Measurements from ENCODE around the gene ADGRV1. TPM values are rescaled to one million over a fixed set of nuclear protein-coding genes. Genes with fewer than 3 reads are reported as not detected.

ADGRV1 gene
- polyA plus RNA-seq, 1 of the 3 experiments (the other 2 are of a cell fraction): 0.23 TPM

GRCh38 chr5:90612919-90613318 lies 54.3 kb downstream of the ADGRV1 start:
- H3K36me3 ChIP-seq (replicated peaks in 1 of 2; ENCODE audit: control insufficient read depth in 1 of 2, insufficient read depth in 2 of 2, low read length in 1 of 2): no peaks in the 10 kb centered on the region
- H3K79me2 ChIP-seq (ENCODE audit: insufficient read depth): no peaks in the 10 kb centered on the region
- no peak overlapping the region for H3K9ac ChIP-seq
- H3F3A ChIP-seq (replicated peaks; ENCODE audit: insufficient read depth): no peaks in the 10 kb centered on the region
- H3K27me3 ChIP-seq (ENCODE audit: insufficient read depth): no peaks in the 10 kb centered on the region
- TF ChIP-seq JUND (IDR thresholded peaks at IDR 0.05) (no peak), RXRA (IDR thresholded peaks at IDR 0.05; ENCODE audit: borderline replicate concordance, low read depth) (no peak), POLR2AphosphoS5 (IDR thresholded peaks at IDR 0.05; ENCODE audit: low read depth, low read length) (no peak), MAX (IDR thresholded peaks at IDR 0.05; ENCODE audit: low read depth) (no peak), TEAD4 (IDR thresholded peaks at IDR 0.05; ENCODE audit: borderline replicate concordance, insufficient read depth) (no peak), FOXJ3 (CRISPR knock-in tag; IDR thresholded peaks at IDR 0.05) (no peak), GABPA (IDR thresholded peaks at IDR 0.05; ENCODE audit: low read depth) (no peak), CTCF (IDR thresholded peaks at IDR 0.05) (no peak), USF2 (IDR thresholded peaks at IDR 0.05; ENCODE audit: borderline replicate concordance, low read depth, low read length) (no peak), NRF1 (IDR thresholded peaks at IDR 0.05; ENCODE audit: low read depth, low read length) (no peak), CHD2 (IDR thresholded peaks at IDR 0.05; ENCODE audit: low read length, partially characterized antibody) (no peak), MEF2A (IDR thresholded peaks at IDR 0.05; ENCODE audit: borderline replicate concordance, low read depth) (no peak), GATA2 (CRISPR knock-in tag; IDR thresholded peaks at IDR 0.05) (no peak), TAF1 (IDR thresholded peaks at IDR 0.05; ENCODE audit: borderline replicate concordance, low read depth, low read length) (no peak), SMC3 (IDR thresholded peaks at IDR 0.05; ENCODE audit: low read depth, low read length) (no peak), ELF1 (IDR thresholded peaks at IDR 0.05) (no peak), RCOR1 (IDR thresholded peaks at IDR 0.05; ENCODE audit: low read length) (no peak), EP300 (IDR thresholded peaks at IDR 0.05; ENCODE audit: borderline replicate concordance in 1 of 2, low read depth in 1 of 2, low read length in 1 of 2) (no peak), EZH2phosphoT487 (IDR thresholded peaks at IDR 0.05; ENCODE audit: borderline replicate concordance, low read depth) (no peak), RAD21 (IDR thresholded peaks at IDR 0.05; ENCODE audit: low read length) (no peak)
- H2AFZ ChIP-seq (ENCODE audit: low read depth): no peak overlapping the region
- H3K4me1 ChIP-seq (ENCODE audit: control insufficient read depth in 1 of 2, insufficient read depth in 2 of 2, low read depth in 1 of 2, low read length in 1 of 2): no peaks in the 10 kb centered on the region
- H3K9me3 ChIP-seq: no peaks in the 10 kb centered on the region
- WGBS (ENCODE audit: low lambda C conversion rate): 50% methylated on average over 1 of the region's 1 CpG
- ChIA-PET CTCF (interaction anchor here (1.1 kb wide), 1 partner anchor 82 kb away, joined by 3 read pairs; no protein-coding TSS in a partner anchor), POLR2A (no interaction called here)
- no peak overlapping the region for H3K4me2 ChIP-seq
- DNase-seq: no peak
- H4K20me1 ChIP-seq (ENCODE audit: insufficient read depth): no peaks in the 10 kb centered on the region
- no peaks in the 10 kb centered on the region for H3K9me2 ChIP-seq
- no peak overlapping the region for H3K27ac ChIP-seq (ENCODE audit: low read depth in 2 of 2, low read length in 1 of 2)
- no peak overlapping the region for H3K4me3 ChIP-seq (ENCODE audit: low read depth in 2 of 2, low read length in 1 of 2)

Data from SK-N-SH (cell line).